ENCODE results near the gene NPBWR2.
A peak's percentile ranks its signal among the peaks of the same experiment; 100 is the strongest.

The NPBWR2 gene, protein sequence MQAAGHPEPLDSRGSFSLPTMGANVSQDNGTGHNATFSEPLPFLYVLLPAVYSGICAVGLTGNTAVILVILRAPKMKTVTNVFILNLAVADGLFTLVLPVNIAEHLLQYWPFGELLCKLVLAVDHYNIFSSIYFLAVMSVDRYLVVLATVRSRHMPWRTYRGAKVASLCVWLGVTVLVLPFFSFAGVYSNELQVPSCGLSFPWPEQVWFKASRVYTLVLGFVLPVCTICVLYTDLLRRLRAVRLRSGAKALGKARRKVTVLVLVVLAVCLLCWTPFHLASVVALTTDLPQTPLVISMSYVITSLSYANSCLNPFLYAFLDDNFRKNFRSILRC

DNA sequence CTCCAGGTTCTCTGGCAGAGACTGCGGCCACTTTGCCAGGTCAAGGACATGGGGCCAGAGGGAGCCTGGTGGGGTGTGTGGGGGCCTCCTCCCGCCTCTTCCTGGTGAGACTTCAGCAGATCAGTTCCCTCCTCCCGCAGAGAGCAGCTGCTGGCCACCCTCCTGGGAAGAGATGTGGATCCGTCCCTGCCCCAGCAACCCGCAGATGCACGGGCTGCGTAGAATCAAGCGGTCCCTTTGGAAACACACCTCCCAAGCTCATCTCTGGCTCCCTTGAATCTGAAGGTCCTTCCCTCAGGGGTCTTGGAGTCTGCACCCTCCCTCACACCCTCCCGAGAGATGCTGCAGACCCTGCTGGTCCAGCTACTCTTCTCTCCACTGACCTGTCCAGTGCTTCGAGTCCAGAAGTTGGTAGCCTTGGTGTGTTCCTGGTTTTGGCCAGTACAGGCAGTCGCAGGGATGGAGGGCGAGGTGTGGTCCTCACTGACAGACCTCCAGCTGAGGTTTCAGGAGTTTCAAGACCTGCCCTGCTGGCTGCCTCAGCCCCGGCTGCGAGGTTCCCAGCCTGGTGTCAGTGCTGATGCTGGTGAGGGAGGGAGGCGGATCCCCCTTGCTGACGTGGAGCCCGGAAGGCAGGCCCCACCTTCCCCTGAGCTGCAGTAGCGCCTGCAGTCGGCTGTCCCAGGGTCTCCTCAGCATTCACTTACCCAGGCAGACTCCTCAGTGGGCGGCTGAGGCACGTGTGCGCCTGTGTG, at the start of gene NPBWR2:
Gene NPBWR2, minus strand, starts transcription at position 585 of the 755 bp plus-strand sequence. CDS start 734 bp downstream, outside the sequence.
- TF ChIP-seq, protein P1, sequence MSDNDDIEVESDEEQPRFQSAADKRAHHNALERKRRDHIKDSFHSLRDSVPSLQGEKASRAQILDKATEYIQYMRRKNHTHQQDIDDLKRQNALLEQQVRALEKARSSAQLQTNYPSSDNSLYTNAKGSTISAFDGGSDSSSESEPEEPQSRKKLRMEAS (IDR thresholded peaks at IDR 0.05; ENCODE audit: low read depth, low read length), result no peak
- TF ChIP-seq CTCF (IDR thresholded peaks at IDR 0.05; ENCODE audit: low read depth, low read length) (no peak), MYC (IDR thresholded peaks at IDR 0.05; ENCODE audit: low read depth, low read length) (0 out of 2 replicates have a peak, but pooled peaks have one; percentile 21), POLR2A (IDR thresholded peaks at IDR 0.05; ENCODE audit: extremely low read depth, insufficient read length) (no peak)
- H3K4me3 ChIP-seq (ENCODE audit: low read depth, low read length), result no peak within 1 kb of the TSS
- DNase-seq (ENCODE audit: low read depth), result peak; percentile 72

GRCh38 chr20:64156136-64156885, 48.9 kb upstream of the NPBWR2 start:
- no peak overlapping the region for H3K4me3 ChIP-seq (ENCODE audit: low read depth, low read length)
- no peak for TF ChIP-seq CTCF (IDR thresholded peaks at IDR 0.05; ENCODE audit: low read depth, low read length)
- no peak for DNase-seq (ENCODE audit: low read depth)

- TF ChIP-seq MYC (IDR thresholded peaks at IDR 0.05; ENCODE audit: low read depth, low read length), result no peak
- no peak for TF ChIP-seq CTCF (IDR thresholded peaks at IDR 0.05; ENCODE audit: low read depth, low read length)
- no peak for TF ChIP-seq POLR2A (IDR thresholded peaks at IDR 0.05; ENCODE audit: extremely low read depth, insufficient read length)
- TF ChIP-seq, protein P1 (IDR thresholded peaks at IDR 0.05; ENCODE audit: low read depth, low read length), result no peak
- DNase-seq (ENCODE audit: low read depth), result no peak
- H3K4me3 ChIP-seq (ENCODE audit: low read depth, low read length), result no peak overlapping the region
Measured at GRCh38 chr20:64155258-64156135, 48.1 kb upstream of the NPBWR2 start.

DNA sequence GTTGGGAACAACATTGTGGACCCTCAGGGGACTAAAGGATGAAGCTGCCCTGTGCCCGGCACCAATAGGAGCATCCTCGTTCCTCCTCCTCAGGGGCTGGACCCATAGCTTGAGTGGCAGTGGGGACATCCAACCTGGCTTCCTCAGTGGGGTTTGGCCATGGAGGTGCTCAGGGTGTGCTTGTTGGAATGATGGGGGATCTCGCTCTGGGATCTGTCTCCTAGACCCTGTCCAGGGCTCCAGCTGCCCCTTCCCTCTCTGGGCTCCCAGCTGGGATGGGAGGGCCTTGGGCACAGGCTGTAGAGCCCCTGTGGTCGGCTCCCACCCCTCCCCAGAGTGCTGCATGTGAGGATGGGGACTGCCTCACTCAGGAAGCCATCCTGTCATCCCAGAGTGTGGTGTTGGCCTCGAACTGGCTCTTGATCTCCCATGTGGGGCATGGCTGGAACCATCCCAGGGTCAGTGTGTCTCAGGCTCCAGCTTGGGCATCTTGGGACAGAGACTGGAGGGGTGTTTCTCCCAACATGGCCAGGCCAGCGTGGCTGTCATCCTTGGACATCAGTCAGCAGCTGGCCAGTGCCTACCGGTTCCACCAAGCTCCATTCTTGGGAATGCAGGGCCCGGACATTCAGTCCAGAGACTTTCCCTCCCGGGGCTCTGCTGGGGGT, 47.4 kb upstream of the NPBWR2 start:
- TF ChIP-seq POLR2A (IDR thresholded peaks at IDR 0.05; ENCODE audit: extremely low read depth, insufficient read length), result no peak
- no peak for TF ChIP-seq MYC (IDR thresholded peaks at IDR 0.05; ENCODE audit: low read depth, low read length)
- TF ChIP-seq, protein P1 (IDR thresholded peaks at IDR 0.05; ENCODE audit: low read depth, low read length), result no peak
- no peak for TF ChIP-seq CTCF (IDR thresholded peaks at IDR 0.05; ENCODE audit: low read depth, low read length)
- H3K4me3 ChIP-seq (ENCODE audit: low read depth, low read length), result no peak overlapping the region
- no peak for DNase-seq (ENCODE audit: low read depth)
